VCaP (cell line): Measurements from ENCODE around the gene ARHGEF17.
A peak's percentile ranks its signal among the peaks of the same experiment; 100 is the strongest.

ENCODE experiments used
- H3K27ac ChIP-seq: fragments of 450-650 bp; 2 replicates; pipeline ENCODE4 v1.5.1; 2017
- TF ChIP-seq, protein P1 (sequence below): fragments of 450-650 bp; conservative IDR thresholded peaks from 2 replicates; pipeline ENCODE4 v1.5.1; 2017; ENCODE audit warnings: mild to moderate bottlenecking, moderate library complexity

ARHGEF17 gene

DNA sequence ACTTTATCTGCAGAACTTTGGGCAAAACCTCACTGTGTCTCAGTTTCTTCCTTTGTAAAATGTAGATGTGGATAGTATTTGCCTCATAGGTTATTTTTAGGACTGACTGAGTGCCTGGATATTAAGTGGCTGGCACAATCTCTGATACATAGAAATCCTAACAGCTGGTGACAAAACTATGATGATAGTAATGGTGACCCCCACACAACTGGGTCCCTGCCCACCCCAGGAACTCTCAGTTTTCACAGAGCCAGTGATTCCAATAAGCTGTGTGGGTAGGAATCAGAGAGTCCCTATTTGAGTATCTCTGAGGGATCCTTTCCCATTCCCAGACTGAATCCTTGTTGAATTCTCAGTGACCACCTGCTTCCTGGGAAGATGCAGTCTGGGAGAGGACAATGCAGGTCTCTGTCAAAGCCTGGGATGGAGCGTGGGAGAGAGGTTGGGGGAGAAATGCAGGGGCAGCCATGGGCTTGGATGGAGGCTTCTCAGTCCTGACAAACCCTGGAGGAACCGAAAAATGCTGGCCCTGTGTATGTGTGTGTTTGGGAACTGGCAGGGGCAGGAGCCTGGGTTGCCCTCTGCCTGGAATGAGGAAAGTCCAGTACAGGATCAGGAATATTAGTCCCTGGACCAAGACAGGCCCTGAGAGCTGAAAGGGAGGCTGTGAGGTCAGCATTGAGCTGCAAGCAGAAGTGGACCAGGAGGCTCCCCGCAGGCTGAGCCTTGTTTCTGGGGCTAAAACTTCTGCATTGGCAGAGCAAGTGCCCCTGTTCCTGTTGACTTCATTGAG lies 42.0 kb upstream of the ARHGEF17 start:
- no peak overlapping the region for H3K27ac ChIP-seq
- TF ChIP-seq, protein P1, sequence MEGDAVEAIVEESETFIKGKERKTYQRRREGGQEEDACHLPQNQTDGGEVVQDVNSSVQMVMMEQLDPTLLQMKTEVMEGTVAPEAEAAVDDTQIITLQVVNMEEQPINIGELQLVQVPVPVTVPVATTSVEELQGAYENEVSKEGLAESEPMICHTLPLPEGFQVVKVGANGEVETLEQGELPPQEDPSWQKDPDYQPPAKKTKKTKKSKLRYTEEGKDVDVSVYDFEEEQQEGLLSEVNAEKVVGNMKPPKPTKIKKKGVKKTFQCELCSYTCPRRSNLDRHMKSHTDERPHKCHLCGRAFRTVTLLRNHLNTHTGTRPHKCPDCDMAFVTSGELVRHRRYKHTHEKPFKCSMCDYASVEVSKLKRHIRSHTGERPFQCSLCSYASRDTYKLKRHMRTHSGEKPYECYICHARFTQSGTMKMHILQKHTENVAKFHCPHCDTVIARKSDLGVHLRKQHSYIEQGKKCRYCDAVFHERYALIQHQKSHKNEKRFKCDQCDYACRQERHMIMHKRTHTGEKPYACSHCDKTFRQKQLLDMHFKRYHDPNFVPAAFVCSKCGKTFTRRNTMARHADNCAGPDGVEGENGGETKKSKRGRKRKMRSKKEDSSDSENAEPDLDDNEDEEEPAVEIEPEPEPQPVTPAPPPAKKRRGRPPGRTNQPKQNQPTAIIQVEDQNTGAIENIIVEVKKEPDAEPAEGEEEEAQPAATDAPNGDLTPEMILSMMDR: no peak

DNA sequence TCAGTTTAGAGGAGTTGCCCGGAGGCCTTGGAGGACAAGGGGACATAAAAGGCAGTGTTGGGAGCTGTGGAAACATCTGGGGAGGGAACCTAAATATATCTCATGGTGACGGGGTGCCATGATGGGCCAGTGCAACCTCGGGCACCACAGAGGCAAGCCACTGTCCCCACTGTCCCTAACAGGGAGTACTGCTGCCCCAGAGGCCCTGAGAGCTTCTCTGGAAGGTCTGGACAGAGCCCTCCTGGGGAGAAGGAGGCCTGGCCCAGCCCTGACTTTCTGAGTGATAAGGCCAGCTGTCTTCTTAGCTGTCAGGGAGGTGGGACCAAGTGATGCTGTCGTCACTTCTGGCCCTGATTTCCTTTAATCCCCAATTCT lies 41.4 kb upstream of the ARHGEF17 start:
- no peak overlapping the region for H3K27ac ChIP-seq
- TF ChIP-seq, protein P1: no peak

DNA sequence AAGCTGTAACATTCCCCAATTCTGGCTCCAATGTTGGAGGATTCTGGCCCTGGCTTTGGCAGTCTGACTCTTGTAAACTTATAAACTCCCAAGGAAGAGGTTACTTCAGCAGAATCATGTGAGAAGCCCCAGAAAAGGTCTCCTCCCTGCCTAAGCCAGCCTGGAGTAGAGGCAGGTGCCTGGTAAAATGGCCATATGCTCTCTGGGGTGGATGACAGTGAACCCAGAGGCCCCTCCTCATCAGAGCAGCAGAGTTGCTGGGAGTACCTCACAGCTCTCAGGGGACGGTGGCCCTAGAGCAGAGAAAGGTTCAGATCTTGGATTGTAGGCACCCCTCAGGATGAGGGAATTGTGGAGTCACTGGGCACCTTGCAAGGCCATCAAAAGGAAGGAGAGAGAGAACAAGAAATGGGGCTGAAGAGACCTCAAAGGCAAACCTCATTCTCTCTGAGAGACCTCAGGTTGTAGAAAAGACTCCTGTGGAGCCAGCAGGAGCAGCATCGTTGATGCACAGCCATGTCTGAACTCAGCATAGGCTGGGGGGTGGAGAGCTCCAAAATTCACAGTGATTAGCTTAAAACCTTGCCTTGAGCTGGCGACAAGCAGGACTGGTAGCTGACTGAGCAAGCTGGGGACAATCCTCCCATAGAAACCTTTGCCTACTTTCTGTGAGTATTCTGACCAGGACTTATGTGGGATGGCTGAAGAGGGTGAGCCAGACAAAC lies 40.8 kb upstream of the ARHGEF17 start:
- H3K27ac ChIP-seq: no peak overlapping the region
- TF ChIP-seq, protein P1: no peak

DNA sequence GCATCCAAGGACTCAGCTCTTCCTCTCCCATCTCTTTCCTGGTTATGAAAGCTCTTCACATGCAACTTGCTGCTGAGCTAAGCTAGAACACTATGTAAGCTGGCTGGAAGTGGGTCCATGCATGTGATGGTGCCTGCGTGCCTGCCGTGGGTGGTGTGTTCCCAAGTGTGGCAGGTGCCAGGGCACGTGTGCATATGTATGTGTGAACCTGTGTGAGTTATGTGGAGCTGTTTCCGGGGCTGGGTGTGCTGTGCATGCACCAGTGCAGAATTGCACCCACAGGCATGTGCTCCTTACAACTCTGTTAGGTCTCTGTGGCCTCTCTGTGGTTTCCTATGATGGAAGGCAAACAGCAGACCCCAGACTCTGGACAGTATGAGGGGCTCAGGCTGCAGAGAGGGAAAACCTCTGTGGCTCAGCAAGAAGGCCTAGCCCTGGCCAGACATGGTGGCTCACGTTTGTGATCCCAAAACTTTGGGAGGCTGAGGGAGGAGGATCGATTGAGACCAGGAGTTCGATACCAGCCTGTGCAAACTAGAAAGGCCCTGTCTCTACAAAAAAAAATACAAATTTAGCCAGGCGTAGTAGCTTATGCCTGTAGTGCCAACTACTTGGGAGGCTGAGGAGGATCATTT lies 40.1 kb upstream of the ARHGEF17 start:
- TF ChIP-seq, protein P1: no peak
- no peak overlapping the region for H3K27ac ChIP-seq

DNA sequence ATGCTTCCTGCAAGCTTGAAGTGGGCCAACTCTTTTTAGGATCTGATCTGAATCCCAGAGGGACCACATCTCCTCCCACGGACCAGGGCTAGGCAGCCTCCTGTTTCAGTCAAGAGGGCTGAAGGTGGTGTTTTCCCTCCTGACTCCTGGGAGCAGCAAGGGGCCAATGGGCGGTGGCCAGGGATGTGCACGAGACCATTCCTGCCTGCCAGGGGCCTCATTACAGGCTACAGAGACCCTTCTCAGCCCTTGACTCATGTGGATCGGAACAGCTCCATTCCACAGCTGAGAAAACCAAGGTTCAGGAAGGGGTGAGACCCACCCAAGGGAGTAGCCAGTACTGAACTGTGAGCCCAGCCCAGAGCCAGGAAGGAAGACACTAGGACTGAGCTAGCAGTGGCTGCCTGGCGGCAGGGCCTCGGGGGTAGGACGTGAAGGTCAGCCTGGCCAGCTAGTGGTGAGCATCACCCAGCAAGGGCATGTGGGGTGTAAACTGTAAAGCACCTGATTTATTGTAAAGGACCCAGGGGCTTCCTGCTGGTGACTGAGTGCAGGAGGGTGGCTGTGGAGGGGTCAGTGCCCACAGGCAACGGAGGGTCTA lies 39.3 kb upstream of the ARHGEF17 start:
- TF ChIP-seq, protein P1: no peak
- H3K27ac ChIP-seq: peak overlapping the region; percentile 41; the same call in 1 of the 2 replicates

DNA sequence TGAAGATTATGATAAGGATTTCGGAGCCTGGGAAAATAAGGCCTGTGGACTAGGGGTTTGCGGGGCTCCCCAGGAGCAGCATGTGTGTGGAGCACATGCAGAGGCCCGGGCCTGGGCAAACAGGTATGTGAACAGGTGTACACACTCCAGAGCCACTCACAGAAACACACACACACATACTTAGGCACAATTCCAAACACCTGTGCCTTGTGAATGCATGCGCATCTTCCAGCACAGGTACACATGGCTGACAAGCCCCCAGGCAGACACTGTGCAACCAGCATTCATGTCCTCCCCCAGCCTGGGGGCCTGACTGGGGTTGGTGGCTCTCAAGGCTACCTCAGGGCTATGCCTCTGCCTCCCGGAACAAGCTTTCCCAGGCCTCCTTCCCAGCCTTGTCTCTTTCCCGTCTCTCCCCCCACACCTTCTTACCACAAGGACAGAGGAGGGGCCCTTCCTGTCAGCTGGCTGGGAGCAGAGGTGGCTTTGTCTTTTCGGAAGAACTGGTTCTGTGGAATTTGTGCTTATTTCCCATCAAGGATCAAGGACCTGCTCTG lies 38.5 kb upstream of the ARHGEF17 start:
- TF ChIP-seq, protein P1: no peak
- peak overlapping the region; percentile 41 for H3K27ac ChIP-seq
